ENCODE results near the gene TNRC18. TPM values are rescaled to one million over a fixed set of nuclear protein-coding genes. Genes with fewer than 3 reads are reported as not detected.

TNRC18 gene
- total and polyA plus RNA-seq, 4 donors: 2.3 to 37.1 (median 20.4) TPM

DNA sequence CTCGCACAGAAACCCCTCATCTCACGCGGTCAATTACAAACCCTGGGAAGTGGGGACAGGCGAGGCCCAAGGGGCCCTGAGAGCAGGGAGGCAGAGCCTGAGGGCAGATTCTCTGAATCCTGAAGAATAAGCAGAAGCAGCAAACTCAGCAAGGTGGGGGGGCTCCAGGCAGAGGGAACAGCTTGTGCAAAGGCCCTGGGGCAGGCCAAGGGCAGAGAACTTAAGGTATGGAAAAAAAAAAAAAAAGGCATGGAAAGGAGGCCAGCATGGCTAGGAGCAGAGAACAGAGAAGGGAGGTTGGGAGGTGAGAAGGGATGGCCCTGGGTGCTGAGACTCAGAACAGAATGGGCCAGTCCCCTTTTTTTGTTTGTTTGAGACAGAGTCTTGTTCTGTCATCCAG is 32.8 kb upstream of the TNRC18 start:
- Histone ChIP-seq H3K27me3 (ENCODE audit: control insufficient read depth in 4 of 4, insufficient read depth in 4 of 4, low read length in 3 of 4) (no peaks in the 10 kb centered on the region), H3K36me3 (ENCODE audit: control insufficient read depth in 4 of 4, insufficient read depth in 3 of 4, low read depth in 1 of 4, low read length in 3 of 4) (no peaks in the 10 kb centered on the region), H3K4me3 (ENCODE audit: low read depth in 1 of 3, low read length in 3 of 3) (no peak overlapping the region), H3K9ac (ENCODE audit: low read depth in 1 of 2, low read length in 2 of 2) (no peak overlapping the region), H3K9me3 (ENCODE audit: control insufficient read depth in 4 of 4, low read length in 3 of 4) (no peaks in the 10 kb centered on the region), H3K27ac (ENCODE audit: low read depth in 1 of 2, low read length in 2 of 2) (no peak overlapping the region), H3K4me1 (ENCODE audit: control insufficient read depth in 4 of 4, insufficient read depth in 4 of 4, low read length in 3 of 4) (no peaks in the 10 kb centered on the region)
- TF ChIP-seq, protein P1, sequence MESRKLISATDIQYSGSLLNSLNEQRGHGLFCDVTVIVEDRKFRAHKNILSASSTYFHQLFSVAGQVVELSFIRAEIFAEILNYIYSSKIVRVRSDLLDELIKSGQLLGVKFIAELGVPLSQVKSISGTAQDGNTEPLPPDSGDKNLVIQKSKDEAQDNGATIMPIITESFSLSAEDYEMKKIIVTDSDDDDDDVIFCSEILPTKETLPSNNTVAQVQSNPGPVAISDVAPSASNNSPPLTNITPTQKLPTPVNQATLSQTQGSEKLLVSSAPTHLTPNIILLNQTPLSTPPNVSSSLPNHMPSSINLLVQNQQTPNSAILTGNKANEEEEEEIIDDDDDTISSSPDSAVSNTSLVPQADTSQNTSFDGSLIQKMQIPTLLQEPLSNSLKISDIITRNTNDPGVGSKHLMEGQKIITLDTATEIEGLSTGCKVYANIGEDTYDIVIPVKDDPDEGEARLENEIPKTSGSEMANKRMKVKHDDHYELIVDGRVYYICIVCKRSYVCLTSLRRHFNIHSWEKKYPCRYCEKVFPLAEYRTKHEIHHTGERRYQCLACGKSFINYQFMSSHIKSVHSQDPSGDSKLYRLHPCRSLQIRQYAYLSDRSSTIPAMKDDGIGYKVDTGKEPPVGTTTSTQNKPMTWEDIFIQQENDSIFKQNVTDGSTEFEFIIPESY (IDR thresholded peaks at IDR 0.05): no peak
- TF ChIP-seq SP1 (IDR thresholded peaks at IDR 0.05) (no peak), YY1 (IDR thresholded peaks at IDR 0.05) (no peak), RAD21 (IDR thresholded peaks at IDR 0.05) (no peak), JUND (IDR thresholded peaks at IDR 0.05) (no peak), FOXA1 (IDR thresholded peaks at IDR 0.05) (no peak), TAF1 (conservative IDR thresholded peaks at IDR 0.05) (no peak), EGR1 (IDR thresholded peaks at IDR 0.05; ENCODE audit: low read depth in 2 of 2) (no peak), FOXA2 (IDR thresholded peaks at IDR 0.05) (no peak), HNF4G (IDR thresholded peaks at IDR 0.05) (no peak), GABPA (IDR thresholded peaks at IDR 0.05 in 1 of 2, conservative IDR thresholded peaks at IDR 0.05 in 1 of 2) (no peak)
- TF ChIP-seq, protein P2, sequence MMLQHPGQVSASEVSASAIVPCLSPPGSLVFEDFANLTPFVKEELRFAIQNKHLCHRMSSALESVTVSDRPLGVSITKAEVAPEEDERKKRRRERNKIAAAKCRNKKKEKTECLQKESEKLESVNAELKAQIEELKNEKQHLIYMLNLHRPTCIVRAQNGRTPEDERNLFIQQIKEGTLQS (IDR thresholded peaks at IDR 0.05): no peak
- TF ChIP-seq, protein P3, sequence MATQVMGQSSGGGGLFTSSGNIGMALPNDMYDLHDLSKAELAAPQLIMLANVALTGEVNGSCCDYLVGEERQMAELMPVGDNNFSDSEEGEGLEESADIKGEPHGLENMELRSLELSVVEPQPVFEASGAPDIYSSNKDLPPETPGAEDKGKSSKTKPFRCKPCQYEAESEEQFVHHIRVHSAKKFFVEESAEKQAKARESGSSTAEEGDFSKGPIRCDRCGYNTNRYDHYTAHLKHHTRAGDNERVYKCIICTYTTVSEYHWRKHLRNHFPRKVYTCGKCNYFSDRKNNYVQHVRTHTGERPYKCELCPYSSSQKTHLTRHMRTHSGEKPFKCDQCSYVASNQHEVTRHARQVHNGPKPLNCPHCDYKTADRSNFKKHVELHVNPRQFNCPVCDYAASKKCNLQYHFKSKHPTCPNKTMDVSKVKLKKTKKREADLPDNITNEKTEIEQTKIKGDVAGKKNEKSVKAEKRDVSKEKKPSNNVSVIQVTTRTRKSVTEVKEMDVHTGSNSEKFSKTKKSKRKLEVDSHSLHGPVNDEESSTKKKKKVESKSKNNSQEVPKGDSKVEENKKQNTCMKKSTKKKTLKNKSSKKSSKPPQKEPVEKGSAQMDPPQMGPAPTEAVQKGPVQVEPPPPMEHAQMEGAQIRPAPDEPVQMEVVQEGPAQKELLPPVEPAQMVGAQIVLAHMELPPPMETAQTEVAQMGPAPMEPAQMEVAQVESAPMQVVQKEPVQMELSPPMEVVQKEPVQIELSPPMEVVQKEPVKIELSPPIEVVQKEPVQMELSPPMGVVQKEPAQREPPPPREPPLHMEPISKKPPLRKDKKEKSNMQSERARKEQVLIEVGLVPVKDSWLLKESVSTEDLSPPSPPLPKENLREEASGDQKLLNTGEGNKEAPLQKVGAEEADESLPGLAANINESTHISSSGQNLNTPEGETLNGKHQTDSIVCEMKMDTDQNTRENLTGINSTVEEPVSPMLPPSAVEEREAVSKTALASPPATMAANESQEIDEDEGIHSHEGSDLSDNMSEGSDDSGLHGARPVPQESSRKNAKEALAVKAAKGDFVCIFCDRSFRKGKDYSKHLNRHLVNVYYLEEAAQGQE (IDR thresholded peaks at IDR 0.05): no peak
- TF ChIP-seq, protein P4, sequence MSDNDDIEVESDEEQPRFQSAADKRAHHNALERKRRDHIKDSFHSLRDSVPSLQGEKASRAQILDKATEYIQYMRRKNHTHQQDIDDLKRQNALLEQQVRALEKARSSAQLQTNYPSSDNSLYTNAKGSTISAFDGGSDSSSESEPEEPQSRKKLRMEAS (IDR thresholded peaks at IDR 0.05): no peak
- TF ChIP-seq, protein P5, sequence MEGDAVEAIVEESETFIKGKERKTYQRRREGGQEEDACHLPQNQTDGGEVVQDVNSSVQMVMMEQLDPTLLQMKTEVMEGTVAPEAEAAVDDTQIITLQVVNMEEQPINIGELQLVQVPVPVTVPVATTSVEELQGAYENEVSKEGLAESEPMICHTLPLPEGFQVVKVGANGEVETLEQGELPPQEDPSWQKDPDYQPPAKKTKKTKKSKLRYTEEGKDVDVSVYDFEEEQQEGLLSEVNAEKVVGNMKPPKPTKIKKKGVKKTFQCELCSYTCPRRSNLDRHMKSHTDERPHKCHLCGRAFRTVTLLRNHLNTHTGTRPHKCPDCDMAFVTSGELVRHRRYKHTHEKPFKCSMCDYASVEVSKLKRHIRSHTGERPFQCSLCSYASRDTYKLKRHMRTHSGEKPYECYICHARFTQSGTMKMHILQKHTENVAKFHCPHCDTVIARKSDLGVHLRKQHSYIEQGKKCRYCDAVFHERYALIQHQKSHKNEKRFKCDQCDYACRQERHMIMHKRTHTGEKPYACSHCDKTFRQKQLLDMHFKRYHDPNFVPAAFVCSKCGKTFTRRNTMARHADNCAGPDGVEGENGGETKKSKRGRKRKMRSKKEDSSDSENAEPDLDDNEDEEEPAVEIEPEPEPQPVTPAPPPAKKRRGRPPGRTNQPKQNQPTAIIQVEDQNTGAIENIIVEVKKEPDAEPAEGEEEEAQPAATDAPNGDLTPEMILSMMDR (IDR thresholded peaks at IDR 0.05; ENCODE audit: low read depth, low read length, missing input control): no peak
- 98% methylated on average over 4 of the region's 4 CpGs for WGBS
- no peak for DNase-seq (ENCODE audit: low spot score)

DNA sequence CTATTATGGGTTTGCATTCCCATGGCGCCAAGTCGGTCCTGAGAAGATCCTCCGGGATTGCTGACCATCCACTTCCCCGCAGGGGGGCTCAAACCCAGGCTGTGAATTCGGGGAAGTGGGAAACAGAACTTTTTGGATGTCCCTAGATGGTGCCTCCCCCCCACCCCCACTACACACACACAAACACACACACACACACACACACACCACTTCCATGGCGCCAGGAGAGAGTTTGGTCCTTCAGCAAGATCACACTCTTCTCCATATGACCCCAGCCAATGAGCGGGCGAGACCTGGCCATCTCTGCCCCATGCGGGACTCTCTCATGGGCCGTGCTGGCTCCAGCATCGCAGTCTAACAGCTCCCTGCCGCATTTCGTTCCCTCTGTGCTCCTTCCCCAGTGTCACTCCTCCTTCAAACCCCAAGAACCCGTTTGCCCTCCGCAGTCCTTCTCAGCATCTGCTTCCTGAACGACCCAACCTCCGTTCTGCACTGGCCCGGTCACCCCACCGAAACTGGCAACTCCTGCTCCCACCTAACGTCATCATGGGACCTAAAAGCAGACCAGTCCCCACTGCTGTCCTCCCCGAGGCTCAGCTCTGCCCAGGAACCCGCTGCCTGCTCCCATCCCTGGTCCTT is 32.1 kb upstream of the TNRC18 start:
- Histone ChIP-seq H3K36me3 (ENCODE audit: control insufficient read depth in 4 of 4, insufficient read depth in 3 of 4, low read depth in 1 of 4, low read length in 3 of 4) (no peaks in the 10 kb centered on the region), H3K4me3 (ENCODE audit: low read depth in 1 of 3, low read length in 3 of 3) (no peak overlapping the region), H3K27me3 (ENCODE audit: control insufficient read depth in 4 of 4, insufficient read depth in 4 of 4, low read length in 3 of 4) (no peaks in the 10 kb centered on the region), H3K9me3 (ENCODE audit: control insufficient read depth in 4 of 4, low read length in 3 of 4) (no peaks in the 10 kb centered on the region), H3K9ac (ENCODE audit: low read depth in 1 of 2, low read length in 2 of 2) (no peak overlapping the region), H3K27ac (ENCODE audit: low read depth in 1 of 2, low read length in 2 of 2) (no peak overlapping the region), H3K4me1 (ENCODE audit: control insufficient read depth in 4 of 4, insufficient read depth in 4 of 4, low read length in 3 of 4) (no peaks in the 10 kb centered on the region)
- DNase-seq (ENCODE audit: low spot score): no peak
- 75% methylated on average over 22 of the region's 22 CpGs for WGBS
- TF ChIP-seq, protein P4 (IDR thresholded peaks at IDR 0.05): no peak
- no peak for TF ChIP-seq SP1 (IDR thresholded peaks at IDR 0.05)
- TF ChIP-seq, protein P3 (IDR thresholded peaks at IDR 0.05): no peak
- TF ChIP-seq EGR1 (IDR thresholded peaks at IDR 0.05; ENCODE audit: low read depth in 2 of 2): no peak
- no peak for TF ChIP-seq FOXA2 (IDR thresholded peaks at IDR 0.05)
- no peak for TF ChIP-seq FOXA1 (IDR thresholded peaks at IDR 0.05)
- TF ChIP-seq, protein P1 (IDR thresholded peaks at IDR 0.05): no peak
- TF ChIP-seq RXRA (IDR thresholded peaks at IDR 0.05): no peak
- no peak for TF ChIP-seq HNF4G (IDR thresholded peaks at IDR 0.05)
- no peak for TF ChIP-seq HNF4A (conservative IDR thresholded peaks at IDR 0.05)
- TF ChIP-seq JUND (IDR thresholded peaks at IDR 0.05): no peak

All from liver (tissue), 9 donors.